ENCODE measurements around the gene NVL.

NVL gene

GRCh38 chr1:224276771-224277487 is 53.0 kb downstream of the NVL start:
- no peak for DNase-seq

GRCh38 chr1:224274970-224275626 is 54.9 kb downstream of the NVL start:
- no peak for DNase-seq

- DNase-seq: no peak
These were observed 56.3 kb downstream of the NVL start for GRCh38 chr1:224273641-224274040.

DNA sequence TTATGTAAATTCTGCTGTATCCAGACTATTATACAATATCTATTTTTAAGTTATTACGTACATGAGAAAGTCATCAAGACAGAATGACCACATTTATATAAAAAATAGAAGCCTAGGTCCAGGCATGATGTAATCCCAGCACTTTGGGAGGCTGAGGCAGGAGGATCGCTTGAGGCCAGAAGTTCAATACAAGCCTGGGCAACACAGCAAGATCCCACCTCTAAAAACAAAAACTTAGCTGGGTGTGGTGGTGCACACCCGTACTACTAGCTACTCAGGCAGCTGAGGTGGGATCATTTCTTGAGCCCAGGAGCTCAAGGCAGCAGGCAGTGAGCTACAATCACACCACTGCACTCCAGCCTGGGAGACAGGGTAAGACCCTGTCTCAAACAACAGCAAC is 58.9 kb downstream of the NVL start:
- no peak for DNase-seq

DNA sequence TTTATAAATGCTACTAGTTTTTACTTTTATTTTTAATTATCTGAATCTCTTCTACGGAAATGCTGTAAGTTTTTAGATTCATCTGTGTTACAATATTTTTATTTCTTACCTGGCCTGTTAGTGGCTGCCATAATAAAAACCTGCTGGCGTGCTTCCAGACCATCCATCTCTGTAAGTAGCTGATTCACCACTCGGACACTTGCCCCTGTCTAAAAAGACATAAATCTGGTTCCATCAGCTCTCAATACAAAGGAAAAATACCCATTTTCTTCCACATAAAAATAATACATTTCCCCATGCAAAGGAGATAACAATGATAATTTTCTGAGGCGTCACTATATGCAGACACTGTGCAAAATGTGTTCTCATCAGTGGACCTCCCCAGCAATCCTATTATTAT is 62.0 kb downstream of the NVL start:
- no peak for DNase-seq

GRCh38 chr1:224266915-224267856 is 62.8 kb downstream of the NVL start:
- DNase-seq: no peak

DNA sequence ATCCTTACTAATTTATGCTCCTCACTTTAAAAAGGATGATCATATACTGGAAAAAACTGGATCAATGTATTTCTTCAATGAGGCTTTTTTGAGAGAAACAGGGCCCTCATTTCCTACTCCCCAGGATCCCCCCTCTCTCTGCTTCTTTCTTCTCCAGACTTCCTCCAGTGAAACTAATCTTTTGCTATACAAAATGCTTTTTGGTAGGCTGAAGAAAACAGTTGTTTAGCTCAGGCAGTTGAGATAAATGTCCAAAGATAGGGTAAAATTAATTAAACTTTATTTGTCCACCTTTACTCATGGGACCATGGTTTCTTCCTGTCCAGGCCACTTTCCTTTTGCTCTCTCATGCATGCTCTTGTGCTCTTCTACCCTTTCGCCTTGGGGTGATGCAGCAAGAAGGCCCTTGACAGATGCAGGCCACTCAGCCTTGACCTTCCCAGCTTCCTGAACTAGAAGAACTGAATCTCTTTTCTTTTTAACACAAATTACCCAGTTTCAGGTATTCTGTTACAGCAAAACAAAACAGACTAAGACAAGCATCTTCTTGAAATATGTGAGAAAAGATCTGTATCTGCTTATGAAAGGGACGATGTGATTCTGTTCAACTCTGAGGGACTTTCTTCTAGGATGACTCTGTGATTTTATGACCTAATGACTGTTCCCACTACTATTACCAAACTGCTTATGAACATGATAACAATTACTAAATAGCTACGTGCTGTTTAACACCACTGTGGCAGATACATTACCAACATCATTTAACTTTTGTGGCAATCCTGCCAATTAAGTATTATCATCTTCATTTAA is 63.7 kb downstream of the NVL start:
- DNase-seq: no peak

DNA sequence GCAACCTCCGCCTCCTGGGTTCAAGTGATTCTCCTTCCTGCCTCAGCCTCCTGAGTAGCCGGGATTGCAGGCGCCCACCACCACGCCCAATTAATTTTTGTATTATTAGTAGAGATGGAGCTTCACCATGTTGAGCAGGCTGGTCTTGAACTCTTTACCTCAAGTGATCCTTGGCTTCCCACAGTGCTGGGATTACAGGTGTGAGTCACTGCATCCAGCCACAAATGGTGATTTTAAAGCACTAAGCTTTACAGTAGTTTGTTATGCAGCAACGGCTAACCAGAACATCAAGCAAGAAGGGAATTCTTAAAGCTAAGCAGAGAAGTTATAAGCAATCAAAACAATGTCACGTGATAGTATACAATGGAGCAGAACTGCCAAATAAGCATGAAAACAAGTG is 65.7 kb downstream of the NVL start:
- no peak for DNase-seq

DNA sequence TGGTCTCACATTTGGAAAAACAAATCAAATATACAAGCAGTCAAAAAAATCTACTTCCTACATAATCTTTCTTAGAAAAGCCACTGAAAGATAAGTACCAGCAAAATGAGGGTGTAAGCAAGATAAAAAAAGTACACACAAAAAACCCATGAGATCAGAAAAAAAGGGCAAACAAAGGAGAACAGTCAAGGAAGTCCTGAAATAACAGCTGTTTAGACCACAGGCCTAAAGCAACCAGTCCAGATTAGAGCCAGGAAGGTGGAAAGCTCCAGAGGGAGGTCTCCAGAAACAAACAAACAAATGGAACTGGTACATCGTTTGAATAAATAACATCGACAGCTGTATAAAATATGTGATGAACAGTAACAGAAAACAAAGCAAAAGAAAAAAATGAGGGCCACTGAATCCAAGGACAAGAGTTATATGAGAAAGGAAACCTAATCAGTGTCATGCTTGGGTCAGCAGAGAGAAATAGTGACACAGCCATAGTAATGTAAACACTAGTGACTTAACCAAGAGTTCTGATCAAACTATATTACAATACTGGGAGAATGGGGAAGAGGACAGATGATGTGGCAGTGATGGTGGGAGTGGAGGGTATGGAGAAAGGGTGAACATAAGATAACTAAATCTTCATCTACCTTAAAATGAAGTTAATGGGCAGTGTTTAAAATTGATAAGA is 67.5 kb downstream of the NVL start:
- DNase-seq: no peak

- no peak for DNase-seq
These were observed 70.0 kb downstream of the NVL start for GRCh38 chr1:224259986-224260385.

- no peak for DNase-seq
These were observed 71.6 kb downstream of the NVL start for GRCh38 chr1:224258351-224258750.

DNA sequence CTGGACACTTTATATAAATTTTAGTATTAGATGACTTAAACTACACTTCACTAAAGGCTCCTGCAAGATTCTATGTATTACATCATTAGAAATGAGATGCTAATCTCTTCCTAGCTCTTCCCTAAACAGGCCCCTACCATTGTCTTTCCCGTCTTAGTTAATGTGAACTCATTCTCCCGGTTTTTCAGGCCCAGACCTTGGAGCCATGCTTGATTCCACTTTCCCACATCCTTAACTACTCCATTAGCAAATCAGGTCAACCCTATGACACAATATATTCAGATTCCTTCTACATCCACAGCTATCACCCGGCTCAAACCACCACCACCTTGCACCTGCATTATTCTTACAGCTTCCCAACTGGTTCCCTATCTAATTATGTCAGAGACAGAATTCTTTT is 73.3 kb downstream of the NVL start:
- DNase-seq: no peak

GRCh38 chr1:224253721-224254120 is 76.3 kb downstream of the NVL start:
- DNase-seq: no peak

GRCh38 chr1:224252479-224252878 is 77.5 kb downstream of the NVL start:
- DNase-seq: no peak

DNA sequence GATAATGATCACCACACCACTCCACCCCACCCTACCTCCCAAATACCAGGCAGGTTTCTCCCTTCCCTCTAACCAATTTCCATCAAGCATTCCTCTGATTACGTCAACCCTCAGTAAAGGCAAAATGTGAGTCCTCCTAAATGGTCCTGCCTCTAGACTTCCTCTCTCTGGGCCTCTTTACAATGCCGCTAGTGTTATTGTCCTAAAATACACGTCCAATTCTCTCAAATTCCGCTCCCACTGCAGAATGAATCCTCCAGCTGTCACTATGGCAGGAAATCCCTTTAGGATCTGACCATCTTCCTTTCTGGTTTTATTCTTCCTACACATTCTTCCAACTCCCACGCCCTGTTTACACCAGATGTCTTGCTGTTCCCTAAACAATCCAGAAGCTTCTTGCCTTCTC is 78.2 kb downstream of the NVL start:
- no peak for DNase-seq

- no peak for DNase-seq
These were observed 84.8 kb downstream of the NVL start for GRCh38 chr1:224245188-224245587.

DNA sequence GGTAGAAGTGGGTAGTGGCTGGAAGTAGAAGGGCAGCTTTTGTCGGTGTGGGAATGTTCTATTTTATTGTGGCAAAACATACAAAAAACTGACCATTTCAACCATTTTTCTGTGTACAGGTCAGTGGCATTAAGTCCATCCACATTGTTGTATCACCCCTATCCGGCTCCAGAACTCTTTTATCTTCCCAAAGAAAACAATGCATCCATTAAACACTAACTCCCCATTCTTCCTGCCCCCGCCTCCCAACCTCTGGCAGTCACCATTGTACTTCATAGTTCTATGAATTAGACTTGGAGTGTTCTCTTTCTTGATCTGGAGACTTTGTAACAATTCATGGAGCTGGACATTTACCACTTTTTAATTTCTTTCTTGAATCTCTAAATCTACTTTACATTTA is 91.2 kb downstream of the NVL start:
- no peak for DNase-seq

GRCh38 chr1:224238212-224238611 is 91.8 kb downstream of the NVL start:
- DNase-seq: no peak

DNA sequence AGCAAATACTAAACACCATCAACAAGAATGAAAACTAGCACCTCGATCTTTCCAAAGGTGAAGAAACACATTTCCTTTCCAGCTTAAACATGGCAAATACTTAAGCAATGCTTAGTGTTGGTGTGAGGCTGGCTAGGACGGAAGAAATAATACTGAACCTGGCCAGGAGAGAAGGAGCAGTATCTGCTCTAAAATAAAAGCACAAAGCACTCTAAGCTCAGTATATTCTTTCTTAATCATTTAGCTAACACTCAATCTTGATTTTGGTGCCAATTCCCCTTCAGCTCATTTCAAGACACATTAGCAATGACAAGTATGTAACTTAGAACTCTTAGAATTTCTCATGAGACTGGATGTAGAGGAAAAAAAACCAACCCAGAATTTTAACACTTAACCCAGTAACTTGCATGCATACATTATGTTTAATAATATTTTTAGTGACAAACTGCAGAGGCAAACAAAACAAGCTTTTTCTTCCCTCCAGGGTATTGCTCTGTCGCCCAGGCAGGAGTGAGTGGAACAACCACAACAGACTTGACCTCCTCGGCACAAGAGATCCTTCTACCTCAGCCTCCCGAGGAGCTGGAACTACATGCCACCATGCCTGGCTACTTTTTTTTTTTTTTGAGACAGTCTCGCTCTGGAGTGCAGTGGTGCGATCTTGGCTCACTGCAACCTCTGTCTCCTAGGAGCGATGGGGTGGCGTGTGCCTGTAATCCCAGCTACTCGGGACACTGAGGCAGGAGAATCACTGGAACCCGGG is 92.7 kb downstream of the NVL start:
- DNase-seq: no peak

- no peak for DNase-seq
These were observed 94.0 kb downstream of the NVL start for GRCh38 chr1:224235813-224236493.

GRCh38 chr1:224234017-224234416 is 96.0 kb downstream of the NVL start:
- no peak for DNase-seq
